GM21717 (cell line): ENCODE measurements around the gene FAF1.
"Not testable (repeated sequence)": the region's sequence is repeated elsewhere in the genome, so short reads cannot be mapped to it uniquely, and the experiment has no call there.

Source experiments
- ATAC-seq: cut with Tn5 transposase; IDR thresholded peaks from one replicate; pipeline ENCODE4 v1.9.1; 2021; ENCODE audit warnings: mild to moderate bottlenecking, moderate library complexity; ENCODE audit not compliant: unreplicated experiment

FAF1 gene

GRCh38 chr1:50858761-50859160 is 101.3 kb downstream of the FAF1 start:
- ATAC-seq = no peak

GRCh38 chr1:50857702-50858101 is 102.4 kb downstream of the FAF1 start:
- no peak for ATAC-seq

- ATAC-seq = no peak
Observed at GRCh38 chr1:50853325-50853724, 106.7 kb downstream of the FAF1 start.

- ATAC-seq = no peak
Observed at GRCh38 chr1:50852889-50853288, 107.2 kb downstream of the FAF1 start.

GRCh38 chr1:50851466-50851865 is 108.6 kb downstream of the FAF1 start:
- ATAC-seq = no peak

GRCh38 chr1:50851034-50851433 is 109.0 kb downstream of the FAF1 start:
- no peak for ATAC-seq

GRCh38 chr1:50847303-50847702 is 112.8 kb downstream of the FAF1 start:
- no peak for ATAC-seq

GRCh38 chr1:50846224-50846839 is 113.7 kb downstream of the FAF1 start:
- ATAC-seq = no peak

GRCh38 chr1:50841791-50842387 is 118.2 kb downstream of the FAF1 start:
- no peak for ATAC-seq

- no peak for ATAC-seq
Observed at GRCh38 chr1:50836117-50836516, 124.0 kb downstream of the FAF1 start.

- no peak for ATAC-seq
Observed at GRCh38 chr1:50833216-50833615, 126.9 kb downstream of the FAF1 start.

GRCh38 chr1:50832167-50832566 is 127.9 kb downstream of the FAF1 start:
- ATAC-seq = no peak

- no peak for ATAC-seq
Observed at GRCh38 chr1:50831300-50832061, 128.6 kb downstream of the FAF1 start.

GRCh38 chr1:50830621-50831020 is 129.4 kb downstream of the FAF1 start:
- no peak for ATAC-seq

- no peak for ATAC-seq
Observed at GRCh38 chr1:50829014-50829958, 130.8 kb downstream of the FAF1 start.

GRCh38 chr1:50827546-50827945 is 132.5 kb downstream of the FAF1 start:
- ATAC-seq = no peak

- ATAC-seq = not testable (repeated sequence)
Observed at GRCh38 chr1:50826792-50827191, 133.3 kb downstream of the FAF1 start.

GRCh38 chr1:50822035-50822776 is 137.9 kb downstream of the FAF1 start:
- no peak for ATAC-seq

- ATAC-seq = no peak
Observed at GRCh38 chr1:50820545-50820944, 139.5 kb downstream of the FAF1 start.

- ATAC-seq = no peak
Observed at GRCh38 chr1:50812346-50812745, 147.7 kb downstream of the FAF1 start.
